Naive thymus-derived CD8-positive, alpha-beta T cell (primary cell): Measurements from ENCODE around the gene ADGRG7. TPM values are rescaled to one million over a fixed set of nuclear protein-coding genes. Genes with fewer than 3 reads are reported as not detected.
A peak's percentile ranks its signal among the peaks of the same experiment; 100 is the strongest.

Source experiments
- ATAC-seq, 2 donors: fragments of 150-1000 bp; cut with Tn5 transposase in 1 of 2; sonication (Bioruptor Pico), chemical (Tn5 transposase) in 1 of 2; 1 replicate in 1 of 2; 2 replicates in 1 of 2; pipeline ENCODE4 v1.10.0; 2021; ENCODE audit warnings: mild to moderate bottlenecking in 2 of 2, moderate library complexity in 2 of 2
- POLR2A ChIA-PET: fragments of 350-600 bp; sonication (Branson Sonifier 250); formaldehyde crosslinking; loops from one replicate; lab custom pipeline; 2021; ENCODE audit warnings: antibody characterized with exemption; lab: Charles Lee
- DNase-seq, 10 donors: peaks; one replicate each; pipeline versions ENCODE4 v3.0.0 to v3.0.0-alpha.2; 2020 to 2022
- H3K27ac Mint-ChIP-seq, 10 donors: one replicate each; pipeline ENCODE4 v1.8.0; 2020 to 2022; ENCODE audit warnings: mild to moderate bottlenecking in 10 of 10, mixed read lengths in 10 of 10, moderate library complexity in 4 of 10, inconsistent platforms in 1 of 10
- H3K27me3 Mint-ChIP-seq, 5 donors: one replicate each; pipeline ENCODE4 v1.8.0; 2021 to 2022; ENCODE audit warnings: mixed read lengths in 5 of 5
- H3K36me3 Mint-ChIP-seq, 3 donors: one replicate each; pipeline ENCODE4 v1.8.0; 2020 to 2022; ENCODE audit warnings: mixed read lengths in 3 of 3, mild to moderate bottlenecking in 2 of 3, inconsistent platforms in 1 of 3
- H3K4me1 Mint-ChIP-seq, 4 donors: one replicate each; pipeline ENCODE4 v1.8.0; 2021 to 2022; ENCODE audit warnings: mixed read lengths in 4 of 4
- H3K4me3 Mint-ChIP-seq, 10 donors: one replicate each; pipeline ENCODE4 v1.8.0; 2020 to 2022; ENCODE audit warnings: mild to moderate bottlenecking in 10 of 10, mixed read lengths in 10 of 10, moderate library complexity in 6 of 10, inconsistent platforms in 1 of 10
- H3K9me3 Mint-ChIP-seq, 9 donors: one replicate each; pipeline ENCODE4 v1.8.0; 2020 to 2022; ENCODE audit warnings: mixed read lengths in 9 of 9, mild to moderate bottlenecking in 3 of 9, inconsistent platforms in 1 of 9, moderate library complexity in 1 of 9
- polyA plus RNA-seq, 3 donors: library from polyadenylated mRNA; unstranded; fragments of 300-500 nt; fragmentation: Illumina TruSeq; gene quantifications; one replicate each; pipeline ENCODE4 v1.2.3, GENCODE V29; 2021
- total RNA-seq, 8 experiments: library from RNA in 2 of 8; stranded (reverse) in 2 of 8; gene quantifications; one replicate each; pipeline ENCODE4 v1.2.3 and lab custom pipeline; 2021 to 2026

The ADGRG7 gene
- total and polyA plus RNA-seq, 5 experiments from 2014 or later, result not detected

DNA sequence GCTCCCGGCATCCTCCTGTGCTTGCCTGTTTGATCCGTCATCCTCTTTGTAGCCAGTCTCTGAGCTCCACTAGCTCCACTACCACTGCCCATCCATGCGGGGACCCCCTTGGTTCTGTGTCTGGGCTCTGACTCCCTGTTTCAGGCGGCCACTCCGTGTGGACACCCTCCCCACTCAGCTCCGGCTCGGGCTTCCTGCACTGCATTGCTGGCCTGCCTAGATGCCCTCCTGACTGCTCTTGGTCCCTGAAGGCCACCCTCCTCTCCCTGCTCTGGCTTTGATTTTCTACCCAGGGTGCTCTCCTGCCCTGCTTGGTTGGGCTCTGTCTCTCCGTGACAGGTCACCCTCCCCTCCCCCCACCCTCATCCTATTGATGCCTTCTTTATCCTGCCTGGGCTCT is 4.0 kb upstream of the ADGRG7 start:
- DNase-seq (no peak), ATAC-seq (no peak)
- no peak overlapping the region for H3K4me3 Mint-ChIP-seq
- no peaks in the 10 kb centered on the region for H3K36me3 Mint-ChIP-seq
- H3K4me1 Mint-ChIP-seq, result peaks cover 13 to 23% (median 22%) of the 10 kb centered on the region in 4 donors
- POLR2A ChIA-PET, result no interaction called here
- H3K9me3 Mint-ChIP-seq, result no peaks in the 10 kb centered on the region
- H3K27me3 Mint-ChIP-seq, result peaks cover 6 to 22% (median 17%) of the 10 kb centered on the region in 5 donors
- no peak overlapping the region for H3K27ac Mint-ChIP-seq

DNA sequence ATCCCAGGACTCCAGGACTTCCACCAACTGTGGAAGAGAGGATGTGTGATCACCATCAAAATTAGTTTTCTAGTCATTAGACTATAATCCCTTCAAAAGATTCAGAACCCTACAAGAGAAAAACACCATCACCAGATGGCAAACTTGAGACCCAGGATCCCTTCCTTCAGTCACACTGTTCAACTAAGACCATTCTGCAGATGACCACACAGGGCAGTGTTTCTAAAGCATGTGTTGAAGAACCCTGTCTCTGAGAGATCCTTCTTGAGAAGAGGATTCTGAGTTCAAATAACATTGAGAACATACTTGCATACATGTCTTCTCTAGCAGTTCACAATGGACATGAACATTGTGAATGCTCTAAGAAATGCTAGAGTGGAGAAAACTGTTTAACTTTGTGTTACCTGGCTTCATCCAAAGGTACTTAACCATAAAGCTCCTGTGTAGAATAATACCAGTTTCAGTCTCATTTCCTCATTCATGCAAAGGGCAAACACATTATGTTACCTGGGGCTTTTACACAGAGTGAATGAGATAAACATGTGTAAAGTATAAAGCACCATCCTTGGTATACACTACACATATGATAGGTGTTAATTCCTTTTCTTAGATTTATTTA is 2.4 kb upstream of the ADGRG7 start:
- H3K27ac Mint-ChIP-seq, result no peak overlapping the region
- POLR2A ChIA-PET, result no interaction called here
- no peak for ATAC-seq
- DNase-seq, result no peak
- no peaks in the 10 kb centered on the region for H3K36me3 Mint-ChIP-seq
- H3K4me1 Mint-ChIP-seq, result peaks cover 12 to 21% (median 19%) of the 10 kb centered on the region in 4 donors
- peaks cover 10 to 28% (median 22%) of the 10 kb centered on the region in 5 donors for H3K27me3 Mint-ChIP-seq
- no peaks in the 10 kb centered on the region for H3K9me3 Mint-ChIP-seq
- H3K4me3 Mint-ChIP-seq, result no peak overlapping the region

DNA sequence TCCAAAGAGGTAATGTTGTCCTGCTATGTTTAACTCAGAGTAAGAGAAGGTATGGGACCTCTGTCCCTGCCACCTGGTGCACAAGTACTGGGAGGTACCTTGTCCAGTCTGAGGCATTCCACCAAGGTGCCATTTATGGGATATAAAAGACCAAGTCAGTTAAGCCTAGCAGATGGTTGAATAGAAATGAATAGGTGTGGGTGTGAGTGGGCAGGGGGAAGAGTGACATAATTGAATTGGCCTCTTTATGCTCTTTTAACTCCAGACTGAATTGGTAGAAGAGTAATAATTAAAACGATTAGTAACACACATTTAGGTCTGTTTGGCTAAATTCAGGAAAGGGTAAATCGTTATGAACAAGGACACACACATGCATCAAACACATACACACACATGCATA is 562 bp downstream of the ADGRG7 start:
- H3K27me3 Mint-ChIP-seq, result peaks cover 14 to 40% (median 26%) of the 10 kb centered on the region in 5 donors
- ATAC-seq, result no peak
- H3K4me1 Mint-ChIP-seq, result peaks cover 3 to 8% (median 6%) of the 10 kb centered on the region in 4 donors
- POLR2A ChIA-PET, result no interaction called here
- no peak overlapping the region for H3K27ac Mint-ChIP-seq
- no peak overlapping the region for H3K4me3 Mint-ChIP-seq
- no peaks in the 10 kb centered on the region for H3K36me3 Mint-ChIP-seq
- no peak for DNase-seq
- H3K9me3 Mint-ChIP-seq, result no peaks in the 10 kb centered on the region

DNA sequence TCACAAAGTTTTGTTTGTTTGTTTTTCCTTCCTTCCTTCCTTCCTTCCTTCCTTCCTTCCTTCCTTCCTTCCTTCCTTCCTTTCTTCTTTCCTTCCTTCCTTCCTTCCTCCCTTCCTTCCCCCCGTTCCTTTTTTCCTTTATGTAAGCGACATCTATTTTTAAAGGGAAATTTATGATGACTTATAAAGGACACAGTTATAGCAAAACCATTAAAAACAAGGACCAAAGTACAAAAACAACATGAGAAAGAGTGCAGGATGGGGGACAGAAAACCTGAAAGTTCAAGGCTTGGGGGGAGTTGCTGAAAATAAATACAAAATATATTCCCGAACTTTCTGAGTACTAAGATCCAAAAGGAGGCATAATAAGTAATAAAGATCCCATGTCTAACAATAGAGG is 1.8 kb downstream of the ADGRG7 start:
- Mint-ChIP-seq H3K27me3 (peaks cover 14 to 38% (median 30%) of the 10 kb centered on the region in 5 donors), H3K36me3 (no peaks in the 10 kb centered on the region), H3K4me3 (no peak overlapping the region), H3K9me3 (no peaks in the 10 kb centered on the region), H3K27ac (no peak overlapping the region), H3K4me1 (peaks cover 3 to 8% (median 6%) of the 10 kb centered on the region in 4 donors)
- POLR2A ChIA-PET, result no interaction called here
- DNase-seq (no peak), ATAC-seq (no peak)

DNA sequence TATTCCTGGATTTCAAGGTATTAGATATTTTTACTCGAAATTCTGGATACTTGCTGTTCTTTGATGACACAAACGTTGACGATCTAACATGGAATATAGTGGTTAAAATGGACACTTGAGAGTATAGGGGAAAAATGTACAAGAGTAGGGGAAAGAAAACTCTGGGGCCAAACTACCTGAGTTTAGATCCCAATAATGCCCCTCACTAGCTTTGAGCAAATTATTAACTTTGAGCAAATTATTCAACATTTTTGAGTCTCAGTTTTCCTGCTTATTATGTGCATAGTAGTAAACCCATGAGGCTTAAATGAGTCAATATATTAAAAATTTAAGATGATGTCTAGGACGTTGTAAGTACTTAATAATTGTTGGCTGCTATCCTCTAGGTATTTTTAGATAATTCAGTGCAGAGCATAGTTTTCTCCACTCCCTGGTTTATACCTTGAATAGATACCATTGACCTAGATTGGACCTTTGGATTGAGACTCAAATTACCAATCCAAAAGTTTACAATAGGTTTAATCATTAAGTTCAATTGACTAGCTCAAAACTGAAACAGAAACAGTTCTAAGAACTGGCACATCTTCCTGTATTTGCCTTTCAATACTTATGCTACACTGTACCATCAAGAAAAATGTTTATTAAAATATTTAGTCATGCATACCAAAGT is 4.5 kb downstream of the ADGRG7 start:
- H3K4me3 Mint-ChIP-seq, result no peak overlapping the region
- peaks cover 0 to 2% (median 0%) of the 10 kb centered on the region in 3 donors for H3K36me3 Mint-ChIP-seq
- ATAC-seq (no peak), DNase-seq (no peak)
- POLR2A ChIA-PET, result no interaction called here
- peaks cover 12 to 33% (median 26%) of the 10 kb centered on the region in 5 donors for H3K27me3 Mint-ChIP-seq
- no peak overlapping the region for H3K27ac Mint-ChIP-seq
- peaks cover 3 to 8% (median 6%) of the 10 kb centered on the region in 4 donors for H3K4me1 Mint-ChIP-seq
- H3K9me3 Mint-ChIP-seq, result peaks cover 0 to 7% (median 0%) of the 10 kb centered on the region in 9 donors

DNA sequence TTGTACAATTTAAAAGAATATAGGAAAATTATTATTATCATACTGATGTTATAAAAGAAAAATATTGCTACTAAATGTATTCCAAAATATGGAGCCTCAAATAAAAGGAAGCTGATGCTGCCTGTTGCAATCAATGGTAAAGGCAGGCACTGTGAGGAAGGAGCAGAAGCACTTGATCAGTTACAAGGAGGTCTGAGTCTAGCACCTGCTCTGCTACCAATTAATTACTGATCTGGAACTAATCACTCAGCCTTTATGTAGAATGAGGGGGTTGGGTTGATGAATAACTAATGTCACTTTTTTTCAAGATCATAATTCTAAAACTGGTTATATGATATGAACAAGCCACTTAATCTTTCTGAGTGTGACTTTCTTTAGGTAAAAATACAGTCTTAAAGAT is 5.5 kb downstream of the ADGRG7 start:
- POLR2A ChIA-PET, result no interaction called here

DNA sequence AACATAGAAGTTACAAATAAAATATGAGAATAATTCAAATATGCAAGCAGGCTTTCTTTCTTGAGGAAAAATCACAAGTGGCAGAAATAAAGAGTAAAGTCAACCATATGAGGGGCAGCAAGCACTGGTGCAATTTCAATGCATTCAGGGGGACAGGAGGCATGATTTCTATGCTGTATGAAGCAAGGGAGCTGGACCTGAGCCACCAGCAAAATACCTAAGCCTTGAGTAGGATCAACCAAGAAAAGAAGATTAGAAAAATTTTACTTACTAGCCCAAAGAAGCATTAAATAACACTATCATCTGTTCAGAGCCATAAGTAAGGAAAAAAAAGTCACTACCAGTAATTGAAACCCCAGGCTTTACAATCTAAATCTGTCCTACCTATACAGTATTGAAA is 6.3 kb downstream of the ADGRG7 start:
- H3K9me3 Mint-ChIP-seq, result peaks cover 0 to 10% (median 0%) of the 10 kb centered on the region in 9 donors

More for the DNA sequence above, 5.5 kb downstream of the ADGRG7 start:
- peak overlapping the region in 1 of 10 donors; percentile 40 for H3K27ac Mint-ChIP-seq
- no peak for ATAC-seq
- peaks cover 11 to 34% (median 16%) of the 10 kb centered on the region in 5 donors for H3K27me3 Mint-ChIP-seq
- no peak for DNase-seq
- H3K9me3 Mint-ChIP-seq, result peaks cover 0 to 10% (median 0%) of the 10 kb centered on the region in 9 donors
- no peaks in the 10 kb centered on the region for H3K4me1 Mint-ChIP-seq
- H3K4me3 Mint-ChIP-seq, result no peak overlapping the region
- H3K36me3 Mint-ChIP-seq, result peaks cover 0 to 5% (median 0%) of the 10 kb centered on the region in 3 donors

DNA sequence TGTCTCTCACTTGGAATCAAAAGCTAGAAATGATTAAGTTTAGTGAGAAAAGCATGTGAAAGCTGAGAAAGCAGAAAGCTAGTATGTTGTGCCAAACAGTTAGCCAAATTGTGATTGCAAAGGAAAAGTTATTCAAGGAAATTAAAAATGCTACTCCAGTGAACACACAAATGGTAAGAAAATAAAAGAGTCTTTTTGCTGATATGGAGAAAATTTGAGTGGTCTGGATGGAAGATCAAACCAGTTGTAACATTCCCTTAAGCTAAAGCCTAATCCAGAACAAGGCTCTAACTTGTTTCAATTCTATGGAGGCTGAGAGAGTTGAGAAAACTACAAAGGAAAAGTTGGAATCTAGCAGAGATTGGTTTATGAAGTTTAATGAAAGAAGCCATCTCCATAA is 11.8 kb downstream of the ADGRG7 start:
- POLR2A ChIA-PET, result no interaction called here
- H3K9me3 Mint-ChIP-seq, result peaks cover 0 to 17% (median 2%) of the 10 kb centered on the region in 9 donors
- DNase-seq (no peak), ATAC-seq (no peak)
- no peak overlapping the region for H3K27ac Mint-ChIP-seq
- peaks cover 0 to 11% (median 2%) of the 10 kb centered on the region in 5 donors for H3K27me3 Mint-ChIP-seq
- H3K36me3 Mint-ChIP-seq, result peaks cover 0 to 5% (median 0%) of the 10 kb centered on the region in 3 donors
- no peaks in the 10 kb centered on the region for H3K4me1 Mint-ChIP-seq
- H3K4me3 Mint-ChIP-seq, result no peak overlapping the region

More for the DNA sequence above, 6.3 kb downstream of the ADGRG7 start:
- Mint-ChIP-seq H3K4me1 (no peaks in the 10 kb centered on the region), H3K4me3 (no peak overlapping the region), H3K36me3 (peaks cover 0 to 5% (median 0%) of the 10 kb centered on the region in 3 donors), H3K27ac (no peak overlapping the region), H3K27me3 (peaks cover 8 to 26% (median 13%) of the 10 kb centered on the region in 5 donors)
- no peak for DNase-seq
- POLR2A ChIA-PET, result no interaction called here
- ATAC-seq, result no peak

DNA sequence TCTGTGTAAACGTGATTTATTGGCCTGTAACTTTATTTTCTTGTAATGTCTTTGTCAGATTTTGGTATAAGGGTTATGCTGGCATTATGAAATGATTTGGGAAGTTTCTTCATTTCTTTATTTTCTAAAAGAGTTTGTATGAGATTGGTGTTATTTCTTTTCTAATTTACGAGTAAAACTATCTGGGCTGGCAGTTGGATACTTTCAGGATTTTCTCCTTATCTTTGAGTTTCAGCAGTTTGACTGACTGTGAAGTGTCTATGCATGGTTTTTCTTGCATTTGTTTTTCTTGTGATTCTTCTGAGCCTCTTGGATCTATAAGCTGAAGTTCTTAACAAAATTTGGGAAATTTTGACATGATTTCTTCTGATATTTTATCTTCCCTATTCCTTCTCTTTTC is 18.1 kb downstream of the ADGRG7 start:
- POLR2A ChIA-PET, result no interaction called here
- Mint-ChIP-seq H3K27me3 (peaks cover 5 to 25% (median 14%) of the 10 kb centered on the region in 5 donors), H3K9me3 (peaks cover 0 to 17% (median 0%) of the 10 kb centered on the region in 9 donors), H3K27ac (no peak overlapping the region), H3K36me3 (no peaks in the 10 kb centered on the region), H3K4me1 (no peaks in the 10 kb centered on the region), H3K4me3 (no peak overlapping the region)
- DNase-seq (no peak), ATAC-seq (no peak)

DNA sequence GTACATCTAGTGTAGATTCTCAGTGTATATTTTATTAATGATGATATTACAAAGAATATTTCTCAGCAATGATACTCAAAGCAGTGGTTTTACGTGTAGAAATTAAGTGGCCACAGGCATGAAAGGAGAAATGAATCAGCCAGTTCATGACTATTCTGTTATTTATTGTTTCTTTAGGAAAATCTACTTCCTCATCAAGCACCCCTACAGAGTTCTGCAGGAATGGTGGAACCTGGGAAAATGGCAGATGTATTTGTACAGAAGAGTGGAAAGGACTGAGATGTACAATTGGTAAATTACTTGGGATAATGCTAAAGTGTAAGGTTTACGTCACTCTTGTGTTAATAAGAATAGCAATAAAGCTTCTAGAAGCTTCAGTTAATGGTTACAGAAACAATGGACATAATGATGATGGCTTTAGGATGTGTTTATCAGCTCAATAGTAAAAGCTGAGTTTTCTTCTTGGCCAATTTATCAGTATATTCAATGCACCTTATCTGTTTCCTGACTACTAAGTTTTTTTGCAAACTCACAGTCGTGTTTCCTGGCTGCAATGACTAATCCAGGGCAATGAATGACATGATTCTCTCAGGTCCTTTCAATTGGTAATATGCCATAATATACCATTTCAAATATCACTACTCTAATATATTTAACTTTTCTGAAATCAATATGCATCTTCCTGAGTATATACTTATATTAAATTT is 20.2 kb downstream of the ADGRG7 start:
- Mint-ChIP-seq H3K4me3 (no peak overlapping the region), H3K27me3 (peaks cover 5 to 25% (median 18%) of the 10 kb centered on the region in 5 donors), H3K9me3 (peaks cover 0 to 8% (median 0%) of the 10 kb centered on the region in 9 donors), H3K4me1 (peaks cover 0 to 2% (median 0%) of the 10 kb centered on the region in 4 donors), H3K27ac (no peak overlapping the region), H3K36me3 (no peaks in the 10 kb centered on the region)
- no peak for DNase-seq
- POLR2A ChIA-PET, result no interaction called here
- no peak for ATAC-seq

DNA sequence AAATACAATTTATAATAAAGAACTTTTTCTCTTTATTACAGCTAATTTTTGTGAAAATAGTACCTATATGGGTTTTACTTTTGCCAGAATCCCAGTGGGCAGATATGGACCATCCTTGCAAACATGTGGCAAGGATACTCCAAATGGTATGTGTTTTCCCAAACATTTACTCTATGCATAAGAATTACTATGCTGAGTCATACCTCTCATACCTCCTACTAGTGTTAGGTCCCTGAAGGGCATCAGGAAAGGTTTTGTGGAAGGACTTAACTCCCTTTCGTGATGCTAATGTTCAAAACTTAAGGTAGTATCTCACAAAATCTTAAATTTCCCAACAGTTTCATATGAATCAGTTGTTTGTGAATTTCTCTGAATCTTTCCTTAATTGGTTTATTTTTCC is 21.3 kb downstream of the ADGRG7 start:
- Mint-ChIP-seq H3K4me3 (no peak overlapping the region), H3K36me3 (no peaks in the 10 kb centered on the region), H3K4me1 (peaks cover 0 to 4% (median under 1%) of the 10 kb centered on the region in 4 donors), H3K9me3 (no peaks in the 10 kb centered on the region), H3K27me3 (peaks cover 5 to 25% (median 18%) of the 10 kb centered on the region in 5 donors), H3K27ac (no peak overlapping the region)
- POLR2A ChIA-PET, result no interaction called here
- DNase-seq, result no peak
- ATAC-seq, result no peak

DNA sequence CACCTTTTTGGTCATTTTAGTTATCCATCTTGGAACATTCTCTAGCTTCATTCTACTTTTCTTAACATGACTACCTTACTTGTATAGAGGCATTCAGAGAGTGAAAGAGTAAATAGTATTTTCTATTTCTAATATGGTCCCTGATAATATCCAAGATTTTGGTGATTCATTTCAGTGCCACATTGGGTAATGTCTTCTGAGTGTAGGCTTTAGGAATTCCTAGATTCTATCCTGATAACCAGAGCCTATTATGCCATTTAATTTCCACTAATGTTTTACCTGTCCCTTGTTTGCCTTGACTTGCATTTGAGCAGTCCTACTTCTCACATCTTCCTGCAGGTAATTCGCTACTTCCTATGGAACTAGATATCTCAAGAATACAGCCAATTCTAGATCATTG is 21.8 kb downstream of the ADGRG7 start:
- Mint-ChIP-seq H3K27ac (no peak overlapping the region), H3K4me3 (no peak overlapping the region)
- ATAC-seq, result no peak

More for the DNA sequence above, 21.8 kb downstream of the ADGRG7 start:
- H3K9me3 Mint-ChIP-seq, result no peaks in the 10 kb centered on the region
- peaks cover 7 to 25% (median 18%) of the 10 kb centered on the region in 5 donors for H3K27me3 Mint-ChIP-seq
- POLR2A ChIA-PET, result no interaction called here
- H3K4me1 Mint-ChIP-seq, result peaks cover 0 to 4% (median under 1%) of the 10 kb centered on the region in 4 donors
- no peaks in the 10 kb centered on the region for H3K36me3 Mint-ChIP-seq
- no peak for DNase-seq
